CD4-positive, alpha-beta T cell treated with Interleukin-6 at 100 ng/mL for 8 hours (primary cell): Measurements from ENCODE around the gene KLF3.

Experiments used
- DNase-seq: peaks from one replicate; pipeline ENCODE4 v3.0.0-alpha.2; 2020; ENCODE audit warnings: mixed read lengths, low spot score

The KLF3 gene

DNA sequence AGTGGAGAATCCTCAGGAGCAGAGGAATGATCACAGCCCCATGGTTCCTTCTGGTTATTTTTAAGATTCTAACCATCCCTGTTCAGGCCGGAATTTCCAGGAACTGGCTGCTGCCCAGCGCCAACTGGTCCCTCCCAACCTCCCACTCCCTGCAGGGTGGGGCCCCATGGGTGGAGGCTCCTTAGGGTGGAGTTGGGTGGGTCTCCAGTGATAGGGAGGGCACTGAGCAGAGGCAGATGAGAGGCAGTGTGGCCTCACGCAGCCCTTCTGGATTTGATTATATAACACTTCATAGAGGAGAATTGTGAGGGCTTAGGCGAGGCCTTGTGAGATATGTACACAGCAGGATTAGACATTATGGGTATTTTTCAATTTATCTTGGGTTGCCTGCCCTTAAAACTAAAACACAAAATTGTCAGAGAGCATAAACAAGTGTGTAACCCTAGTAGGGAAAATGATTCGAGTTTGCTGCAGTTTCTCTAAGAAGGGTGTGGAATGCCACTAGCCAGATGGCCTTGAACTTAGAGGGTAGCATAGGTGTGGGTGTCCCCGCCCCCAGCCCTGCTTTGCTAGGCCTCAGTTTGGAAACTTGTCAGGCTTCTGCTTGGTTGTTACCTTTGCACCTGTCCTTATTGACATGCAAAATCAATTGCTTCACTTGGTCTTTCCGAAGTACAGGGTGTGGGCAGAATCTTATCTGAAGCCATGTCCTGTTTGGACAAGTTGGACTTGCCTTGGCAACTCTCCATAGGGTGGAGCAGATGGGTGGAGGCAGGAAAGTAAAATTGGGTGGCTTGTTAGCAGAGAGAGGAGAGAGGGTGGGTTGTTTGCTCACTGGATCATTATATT is 9.4 kb downstream of the KLF3 start:
- no peak for DNase-seq

DNA sequence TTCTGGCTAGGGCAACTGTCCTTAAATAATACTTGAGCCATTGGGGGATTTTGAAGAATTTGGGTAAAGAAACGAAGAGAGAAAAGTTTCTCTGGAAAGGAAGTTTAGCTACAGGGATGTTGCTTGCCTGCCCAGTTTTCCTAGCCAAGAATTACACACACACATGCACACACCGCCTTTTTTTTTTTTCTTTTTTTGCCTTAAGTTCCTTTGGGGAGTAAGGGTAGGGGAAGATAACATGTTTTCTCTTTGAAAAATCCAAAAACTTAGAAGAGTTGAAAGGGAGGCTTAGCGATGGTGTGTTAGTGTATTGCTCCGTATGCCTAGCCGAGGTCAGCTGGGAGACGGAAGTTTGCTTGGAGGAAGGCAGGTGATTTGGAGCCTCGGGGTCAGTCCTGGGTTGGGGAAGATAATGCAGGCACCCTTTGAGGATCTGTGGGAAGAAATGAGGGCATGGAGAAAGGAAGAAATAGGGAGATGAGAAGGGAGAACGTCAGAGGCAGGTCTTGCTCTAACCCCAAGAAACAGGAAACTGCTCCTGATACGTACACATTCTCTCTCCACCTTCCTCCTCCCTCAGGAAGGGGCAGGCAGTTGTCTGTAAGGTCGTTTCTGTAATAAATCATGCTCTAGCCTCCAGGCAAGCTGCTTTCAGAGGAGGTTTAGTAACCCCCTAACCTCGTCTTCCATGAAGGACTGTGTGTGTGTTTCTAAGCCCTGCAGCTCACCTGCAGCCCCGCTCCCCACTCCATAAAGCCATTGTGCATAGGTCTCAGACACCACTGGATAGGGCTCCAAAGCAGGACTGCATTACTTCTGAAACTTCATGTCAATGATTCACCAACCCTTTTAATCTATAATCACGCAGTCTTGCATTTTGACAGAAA is 10.5 kb downstream of the KLF3 start:
- DNase-seq: no peak

DNA sequence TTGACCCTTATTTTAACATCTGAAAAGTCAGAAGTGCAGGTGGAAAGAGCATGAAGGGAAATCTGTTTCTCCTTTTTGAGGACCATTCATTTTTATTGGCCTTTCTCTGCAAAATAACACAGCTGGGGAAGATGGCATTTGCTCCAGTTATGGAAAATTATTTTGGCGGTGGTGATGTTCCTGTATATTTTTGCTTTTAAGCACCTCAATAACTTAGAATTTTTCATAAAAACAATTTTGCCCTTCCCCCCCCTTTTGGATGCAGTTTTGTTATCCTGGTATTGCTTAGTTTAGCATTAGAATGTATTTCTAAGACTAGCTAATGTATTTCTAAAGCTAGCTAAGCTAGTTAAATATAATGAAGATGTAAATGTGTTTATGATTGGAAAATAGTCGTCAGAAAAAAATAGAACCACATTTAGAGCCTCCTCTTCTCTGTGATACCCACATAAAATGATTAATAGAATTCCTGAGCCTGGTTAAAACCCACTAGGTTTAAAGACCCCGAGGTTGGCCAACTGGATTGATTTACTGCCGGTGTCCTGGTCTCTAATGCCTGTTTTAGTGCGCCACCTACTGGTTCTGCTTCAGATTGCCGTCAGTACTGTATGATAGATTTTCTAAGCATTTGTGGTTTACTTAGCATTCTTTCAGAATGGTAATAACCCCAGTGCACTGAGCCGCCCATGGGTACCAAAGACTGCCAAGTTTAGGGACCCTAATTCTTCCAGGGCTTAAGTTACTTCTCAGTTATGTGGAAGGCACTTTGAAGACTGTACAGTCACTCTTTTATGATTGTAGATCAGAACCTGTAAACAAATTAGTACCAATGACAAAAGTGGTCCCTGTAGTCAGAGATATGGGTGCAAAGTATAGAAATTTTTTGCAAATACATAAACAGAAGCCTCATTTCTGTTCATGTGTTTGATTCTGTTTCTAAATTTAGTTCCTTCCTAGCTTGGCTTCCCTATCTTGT is 11.4 kb downstream of the KLF3 start:
- peak; percentile 82 for DNase-seq

DNA sequence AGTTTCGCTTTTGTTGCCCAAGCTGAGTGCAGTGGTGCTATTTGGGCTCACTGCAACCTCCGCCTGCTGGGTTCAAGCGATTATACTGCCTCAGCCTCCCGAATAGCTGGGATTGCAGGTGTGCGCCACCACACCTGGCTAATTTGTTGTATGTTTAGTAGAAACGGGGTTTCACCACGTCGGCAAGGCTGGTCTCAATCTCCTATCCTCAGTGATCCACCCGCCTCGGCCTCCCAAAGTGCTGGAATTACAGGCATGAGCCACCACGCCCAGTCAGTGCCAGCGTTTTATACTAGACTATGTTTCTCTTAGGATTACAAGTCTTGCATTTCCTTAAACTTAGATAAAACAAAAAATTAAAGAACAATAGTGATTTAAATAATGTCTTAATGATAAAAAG is 13.0 kb downstream of the KLF3 start:
- no peak for DNase-seq

DNA sequence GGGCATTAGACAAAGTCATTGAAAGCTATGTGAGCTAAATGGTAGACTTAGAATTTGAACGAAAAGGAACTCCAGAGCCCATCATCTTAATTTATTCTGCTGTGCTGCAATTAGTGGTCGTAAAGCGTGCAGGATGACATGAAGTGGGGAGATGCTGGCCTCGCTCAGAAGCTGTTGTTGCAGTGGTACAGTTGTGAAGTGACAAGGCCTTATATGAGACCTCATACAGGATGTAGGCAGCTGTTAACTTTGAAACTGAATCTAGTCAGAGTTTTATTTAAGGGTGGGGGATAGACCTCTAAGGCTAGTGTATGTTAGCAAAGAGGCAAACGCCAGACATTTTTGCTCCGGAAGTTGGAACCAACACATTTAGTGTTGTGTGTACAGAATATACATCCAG is 13.4 kb downstream of the KLF3 start:
- no peak for DNase-seq

DNA sequence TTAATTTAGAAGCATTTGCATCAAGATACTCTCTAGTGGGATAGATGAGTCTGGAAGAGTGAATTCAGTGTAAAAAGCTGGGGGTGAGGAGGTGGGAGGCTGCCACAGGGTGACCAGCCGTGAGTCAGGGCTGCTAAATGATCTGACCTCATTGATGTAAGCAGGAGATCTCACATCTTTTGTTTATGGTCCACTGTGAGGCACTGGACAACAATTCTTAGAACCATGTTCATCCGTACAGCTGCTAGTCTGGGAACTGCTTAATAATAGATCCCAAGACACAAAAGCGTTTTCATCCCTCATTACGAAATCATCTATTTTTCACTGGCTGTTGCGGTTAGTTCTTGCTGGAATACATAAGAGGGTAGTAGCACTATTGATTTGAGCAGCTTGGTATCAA is 14.1 kb downstream of the KLF3 start:
- DNase-seq: no peak

DNA sequence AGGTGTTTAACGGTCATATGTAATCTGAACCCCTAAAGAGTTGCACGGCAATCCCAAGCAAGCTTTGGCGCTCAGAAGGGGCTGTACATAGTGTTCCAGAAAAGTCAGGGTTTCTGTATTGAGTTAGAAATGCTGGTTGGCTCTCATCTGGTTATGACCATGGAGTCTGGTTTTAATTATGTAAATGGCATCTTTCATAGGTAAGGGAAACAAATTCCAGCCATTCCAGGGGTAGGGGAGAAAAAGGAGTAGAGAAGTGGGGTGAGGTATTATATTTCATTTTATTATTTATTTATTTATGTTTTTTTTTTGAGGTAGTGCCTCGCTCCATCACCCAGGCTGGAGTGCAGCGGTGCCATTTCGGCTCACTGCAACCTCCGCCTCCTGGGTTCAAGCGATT is 15.9 kb downstream of the KLF3 start:
- no peak for DNase-seq

DNA sequence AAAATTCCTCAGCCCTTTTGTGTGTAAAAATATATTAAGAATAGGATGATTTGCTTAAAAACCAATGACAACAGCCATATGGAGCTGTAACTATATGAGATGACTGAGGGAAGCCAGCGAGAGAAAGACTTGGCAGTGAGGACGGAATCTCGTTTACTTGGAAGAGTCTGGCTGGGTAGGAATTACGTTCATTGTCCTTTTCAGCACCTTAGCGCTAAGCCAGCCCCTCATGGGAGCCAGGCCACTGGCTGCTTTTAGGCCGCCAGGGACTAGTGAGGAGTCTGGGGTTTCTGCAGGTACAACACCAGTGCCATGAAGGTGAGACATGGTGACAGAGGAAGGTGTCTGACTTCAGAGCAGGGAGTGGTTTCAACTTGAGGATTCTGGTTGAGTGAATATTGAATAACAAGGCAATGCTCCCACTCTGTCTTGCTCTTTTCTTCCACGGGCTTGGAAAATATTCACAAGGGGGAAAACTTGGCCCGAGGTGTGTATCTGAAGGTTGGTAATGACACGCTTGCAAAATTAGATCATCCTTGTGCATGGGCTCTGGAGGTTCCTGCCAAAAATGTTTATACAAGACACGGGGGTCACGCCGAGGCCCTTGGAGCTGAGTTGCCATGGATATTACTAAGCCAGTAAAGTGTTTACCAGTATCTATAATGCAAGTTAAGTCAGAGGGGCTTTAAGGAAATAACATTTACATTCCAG is 17.4 kb downstream of the KLF3 start:
- DNase-seq: no peak

DNA sequence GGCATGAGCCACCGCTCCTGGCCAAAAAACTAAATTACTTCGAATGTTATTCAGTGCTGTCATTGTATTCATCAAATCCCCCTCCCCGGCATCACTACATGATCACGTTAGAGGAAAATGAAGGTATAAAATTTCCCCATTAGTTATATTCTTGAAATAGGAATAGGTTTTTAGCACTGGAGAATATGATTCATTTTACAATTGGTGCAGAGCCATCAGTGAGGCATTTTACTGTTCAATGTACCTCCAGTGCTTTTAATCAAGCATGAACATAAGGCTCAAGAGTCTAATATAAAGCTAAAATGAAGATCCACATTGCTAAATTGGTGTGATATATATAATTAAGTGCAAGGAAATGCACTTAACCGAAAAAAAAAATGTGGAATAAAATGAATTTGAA is 18.3 kb downstream of the KLF3 start:
- DNase-seq: no peak

DNA sequence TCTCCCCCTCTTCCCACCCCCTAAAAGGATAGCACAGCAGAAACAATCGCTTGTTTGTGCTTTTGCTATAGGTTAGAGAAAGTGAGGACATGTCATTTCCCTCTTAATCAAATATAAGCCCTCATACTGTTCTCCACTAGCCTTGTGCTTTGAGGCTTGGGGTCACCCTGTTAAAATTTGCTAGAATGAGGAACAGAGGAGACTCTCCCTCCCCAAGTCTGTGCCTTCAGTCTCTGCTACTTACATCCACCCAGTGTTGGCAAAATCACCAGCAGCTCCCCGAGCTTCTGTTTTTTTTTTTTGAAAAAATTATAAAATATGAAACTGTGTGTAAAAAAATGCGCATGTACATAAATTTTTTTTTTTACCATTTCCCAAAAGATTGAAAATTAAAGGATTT is 19.3 kb downstream of the KLF3 start:
- no peak for DNase-seq

DNA sequence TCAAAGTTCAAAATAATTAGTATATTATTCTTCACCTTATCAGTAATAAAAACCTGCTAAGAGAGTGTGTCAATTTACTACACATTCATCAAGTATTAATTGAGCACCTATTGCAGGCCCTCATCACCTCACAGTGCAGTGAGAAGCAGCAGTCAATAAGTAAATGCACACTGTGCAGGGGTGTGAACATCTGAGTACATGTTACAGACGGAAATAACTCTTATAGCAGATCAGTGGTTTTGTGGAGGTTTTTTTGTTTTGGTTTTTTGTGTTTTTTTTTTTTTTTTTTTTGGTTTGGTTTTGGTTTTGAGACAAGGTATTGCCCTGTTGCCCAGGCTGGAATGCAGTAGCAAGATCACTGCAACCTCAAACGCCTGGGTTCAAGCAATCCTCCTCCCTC is 20.3 kb downstream of the KLF3 start:
- DNase-seq: peak; percentile 36

DNA sequence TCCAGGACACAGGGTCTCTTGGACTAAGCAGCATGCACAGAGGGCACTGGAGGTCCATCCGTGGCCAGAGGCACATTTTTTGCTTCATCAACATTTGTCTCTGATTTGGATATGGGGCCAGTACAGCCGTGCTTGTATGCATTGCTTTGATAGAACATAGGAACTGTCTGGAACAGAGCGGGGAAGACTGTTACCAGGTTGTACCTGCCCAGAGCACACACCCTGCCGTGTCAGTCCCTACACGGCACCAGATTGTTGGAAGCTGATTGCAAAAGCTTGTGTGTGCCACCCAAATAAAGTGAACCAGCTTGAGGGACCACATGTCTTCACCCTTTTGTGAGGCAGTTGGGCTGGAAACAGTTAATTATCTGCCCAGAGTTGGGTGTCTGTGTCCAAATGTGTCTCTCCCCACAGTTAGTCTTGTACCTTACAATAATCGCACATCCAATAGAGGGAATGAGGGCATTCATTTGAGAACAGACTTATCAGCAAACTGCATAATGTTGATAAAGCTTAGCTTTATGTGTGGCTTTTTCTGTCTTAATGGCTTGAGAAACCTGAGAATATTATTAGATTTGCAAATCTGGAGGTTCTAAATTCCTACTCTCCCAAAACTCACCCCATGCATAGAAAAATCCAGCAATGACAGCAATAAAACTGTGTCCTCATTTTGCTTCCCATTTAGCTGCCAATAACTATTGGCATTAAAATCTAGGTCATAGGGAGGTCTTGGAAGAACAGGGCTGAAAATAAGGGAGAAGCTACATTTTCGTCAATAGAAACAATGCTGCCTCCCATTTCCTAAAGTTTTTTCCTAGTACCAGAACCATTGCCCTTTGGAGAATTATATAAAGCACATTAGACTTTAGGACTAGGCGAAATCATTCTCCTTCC is 21.2 kb downstream of the KLF3 start:
- no peak for DNase-seq

DNA sequence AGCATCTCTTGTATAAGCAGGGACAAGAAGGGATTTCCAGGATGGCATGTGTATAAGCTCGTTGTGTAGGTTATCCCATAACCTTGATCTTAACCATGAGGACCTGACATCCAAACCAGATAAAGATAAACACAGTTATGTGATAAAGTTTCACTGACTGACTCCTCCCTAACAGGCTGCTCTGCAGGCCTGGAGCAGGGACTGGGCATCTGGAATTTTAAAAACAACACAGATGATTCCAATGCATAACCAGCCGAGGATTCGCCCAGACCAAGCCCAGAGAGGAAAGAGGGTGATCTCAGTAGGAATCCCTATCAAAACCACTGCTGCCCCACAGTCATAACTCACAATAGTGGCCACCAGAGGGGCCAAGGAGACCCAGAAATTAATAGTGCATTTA is 22.7 kb downstream of the KLF3 start:
- no peak for DNase-seq

DNA sequence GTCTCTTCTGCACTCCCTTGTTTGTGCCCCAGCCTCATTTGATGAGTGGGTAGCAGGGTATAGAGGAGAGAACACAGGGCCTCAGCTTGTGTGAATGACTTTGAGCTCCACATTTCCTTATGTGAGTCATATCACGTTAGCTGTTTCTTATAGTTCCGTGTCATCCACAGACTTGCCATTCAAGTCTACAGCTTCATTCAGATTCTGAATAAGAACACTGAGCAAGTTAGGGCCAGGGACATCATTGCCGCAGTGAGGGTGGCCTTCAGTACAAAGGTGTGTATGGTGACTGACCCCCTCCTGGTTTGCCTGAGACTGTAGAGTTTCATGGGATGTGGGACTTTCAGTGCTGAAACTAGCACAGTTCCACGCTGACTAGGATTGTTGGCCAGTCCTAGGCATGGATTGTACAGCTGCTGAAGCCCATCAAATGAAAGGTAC is 23.6 kb downstream of the KLF3 start:
- DNase-seq: no peak

DNA sequence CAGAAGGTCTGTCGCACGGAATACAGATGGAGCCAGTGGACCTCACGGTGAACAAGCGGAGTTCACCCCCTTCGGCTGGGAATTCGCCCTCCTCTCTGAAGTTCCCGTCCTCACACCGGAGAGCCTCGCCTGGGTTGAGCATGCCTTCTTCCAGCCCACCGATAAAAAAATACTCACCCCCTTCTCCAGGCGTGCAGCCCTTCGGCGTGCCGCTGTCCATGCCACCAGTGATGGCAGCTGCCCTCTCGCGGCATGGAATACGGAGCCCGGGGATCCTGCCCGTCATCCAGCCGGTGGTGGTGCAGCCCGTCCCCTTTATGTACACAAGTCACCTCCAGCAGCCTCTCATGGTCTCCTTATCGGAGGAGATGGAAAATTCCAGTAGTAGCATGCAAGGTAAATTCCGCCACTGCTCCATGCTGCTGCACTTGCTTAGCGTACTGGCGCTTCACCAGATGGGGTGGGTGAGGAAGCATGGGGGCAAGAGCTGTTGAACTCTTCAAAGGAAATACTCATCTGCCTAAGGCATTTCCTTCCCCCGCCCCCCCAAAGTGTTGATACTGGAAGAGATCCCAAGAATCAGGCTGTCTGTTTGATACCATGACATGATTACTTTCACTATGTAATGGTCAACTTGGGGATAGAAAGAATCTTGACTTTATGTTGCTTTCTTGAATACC is 24.8 kb downstream of the KLF3 start:
- DNase-seq: no peak

DNA sequence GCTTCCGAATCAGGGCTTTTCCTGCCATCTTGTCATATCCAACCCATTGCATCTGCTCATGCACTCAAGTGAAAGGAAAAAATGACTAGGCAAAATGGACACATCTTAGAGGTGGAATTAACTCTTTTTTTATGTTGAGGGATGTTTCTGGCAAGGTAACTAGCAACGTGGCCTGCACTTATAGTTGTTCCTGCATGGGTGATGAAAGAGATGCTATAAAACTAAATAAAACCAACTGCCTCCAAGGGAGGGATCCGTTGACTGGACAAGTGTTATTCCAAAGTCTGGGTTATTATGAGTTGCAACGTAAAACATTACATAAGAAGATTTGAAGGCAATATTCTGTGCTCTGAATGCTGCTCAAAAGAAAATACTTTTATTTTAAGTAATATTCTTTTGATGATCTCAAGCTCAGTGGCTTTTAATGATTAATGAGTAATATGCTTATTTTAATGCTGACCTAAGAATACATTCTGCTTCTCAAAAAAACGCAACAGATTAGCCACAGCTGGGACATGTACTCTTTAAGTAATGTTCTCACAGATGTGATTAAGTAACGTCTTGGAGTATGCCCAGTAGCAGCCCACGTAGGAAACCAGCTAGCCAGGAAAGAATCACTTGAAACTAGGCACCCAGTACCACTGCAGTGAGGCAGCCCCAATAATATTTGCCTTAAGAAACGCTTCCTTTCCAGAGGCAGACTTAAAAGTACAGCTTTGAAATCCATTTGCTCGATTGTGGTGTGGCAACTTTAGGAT is 27.4 kb downstream of the KLF3 start:
- no peak for DNase-seq

DNA sequence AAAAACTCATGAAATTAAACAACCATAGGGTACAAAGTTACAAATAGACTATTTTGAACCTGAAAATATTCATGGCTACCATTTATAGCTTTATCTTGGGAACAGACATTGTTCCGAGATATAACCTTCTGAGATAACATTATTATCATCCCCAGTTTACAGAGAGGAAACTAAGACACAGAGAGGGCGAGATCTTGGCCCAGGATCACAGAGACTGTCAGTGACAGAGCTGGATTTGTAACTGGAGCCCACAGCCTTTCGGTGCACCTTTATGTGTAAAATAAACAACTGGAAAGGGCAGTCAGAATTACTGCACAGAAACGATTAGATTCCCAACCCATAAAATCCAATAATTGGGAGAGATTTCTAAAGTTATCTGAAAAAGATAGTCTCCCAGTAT is 28.4 kb downstream of the KLF3 start:
- no peak for DNase-seq

DNA sequence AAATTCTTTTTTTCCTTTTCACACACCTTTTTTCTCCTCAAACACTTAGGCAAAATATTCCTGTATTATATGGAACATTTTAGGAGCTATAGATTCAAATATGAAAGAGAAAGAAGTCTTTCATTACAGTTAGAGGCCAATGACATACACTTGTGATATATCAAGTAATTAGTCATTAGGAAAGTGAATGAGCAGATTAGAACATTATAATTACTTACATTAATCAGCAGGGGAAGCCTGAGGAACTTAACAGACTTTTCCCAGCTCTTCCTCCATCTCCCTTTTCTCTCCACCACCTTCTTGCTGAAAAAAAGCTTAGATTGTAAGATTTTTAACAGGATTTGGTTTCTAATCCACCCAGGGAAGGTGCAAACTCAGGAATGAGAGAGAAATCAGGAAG is 29.6 kb downstream of the KLF3 start:
- no peak for DNase-seq

DNA sequence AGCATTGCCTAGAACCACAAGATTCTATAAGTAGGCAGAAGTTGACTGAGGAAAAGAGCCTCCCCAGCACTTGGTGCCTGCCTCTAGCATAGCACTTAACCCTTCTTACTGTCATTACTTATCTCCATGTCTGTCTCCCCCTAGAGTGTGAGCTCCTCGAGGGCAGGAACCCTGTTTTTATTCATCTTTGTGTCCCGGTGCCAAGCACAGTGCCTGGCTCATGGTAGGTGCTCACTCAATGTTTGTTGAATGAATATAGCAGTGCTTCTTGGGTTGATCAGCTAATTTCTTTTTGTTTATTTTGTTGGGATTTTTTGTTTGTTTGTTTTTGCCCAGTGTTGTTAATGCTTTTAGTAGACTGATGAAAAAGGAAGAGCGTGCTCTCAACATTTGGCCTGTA is 30.3 kb downstream of the KLF3 start:
- DNase-seq: no peak
